B cell (primary cell): ENCODE data around the gene GJB2.

Experiments
- CTCF ChIP-seq: fragments of 200-600 bp; IDR thresholded peaks from one replicate; pipeline ENCODE4 v1.8.0; 2022; ENCODE audit warnings: antibody characterized with exemption, mild to moderate bottlenecking
- EZH2 ChIP-seq: IDR thresholded peaks from 2 replicates; pipeline ENCODE4 v1.6.1; 2012; ENCODE audit warnings: borderline replicate concordance, low read depth, mild to moderate bottlenecking, moderate library complexity, low read length; ENCODE audit not compliant: insufficient read depth, poor library complexity, severe bottlenecking

DNA sequence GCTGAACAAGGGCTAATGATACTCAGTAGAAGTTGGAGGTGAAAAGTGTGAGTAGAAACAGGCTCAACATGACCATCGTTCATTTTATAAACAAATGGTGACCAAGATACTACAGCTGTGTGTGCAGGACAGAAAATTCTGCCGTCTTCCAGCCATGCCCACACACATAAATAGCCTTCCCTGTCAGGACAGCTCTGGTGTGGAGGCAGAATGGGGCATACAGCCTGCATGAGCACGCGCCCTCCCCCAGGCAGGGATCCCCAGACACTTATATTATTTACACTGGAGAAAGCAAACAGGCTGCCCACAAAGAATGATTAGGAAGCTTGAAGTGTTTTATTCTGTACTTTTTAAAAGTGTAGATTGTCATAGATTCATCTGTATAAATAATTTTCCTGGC lies 52.3 kb downstream of the GJB2 start:
- TF ChIP-seq CTCF (no peak), EZH2 (no peak)
